DOHH2 (cell line): ENCODE data around the gene FOSB.

Experiments
- H3F3A ChIP-seq: fragments of 200-600 bp; sonication (generic), shearing (Covaris generic); 2 replicates; pipeline ENCODE4 v1.6.0; 2016; ENCODE audit warnings: antibody characterized with exemption, mild to moderate bottlenecking; ENCODE audit not compliant: control insufficient read depth, insufficient read depth
- H3K27ac ChIP-seq: fragments of 200-600 bp; sonication (generic); 2 replicates; pipeline ENCODE4 v1.5.1; 2014; ENCODE audit warnings: low read depth, mild to moderate bottlenecking, low read length, moderate library complexity
- H3K27me3 ChIP-seq: fragments of 200-600 bp; sonication (generic); 2 replicates; pipeline ENCODE4 v1.6.1; 2014; ENCODE audit warnings: mild to moderate bottlenecking, low read length, mixed read lengths; ENCODE audit not compliant: control insufficient read depth
- H3K36me3 ChIP-seq: fragments of 200-600 bp; sonication (generic); 2 replicates; pipeline ENCODE4 v1.6.1; 2014; ENCODE audit warnings: mild to moderate bottlenecking, low read length, moderate library complexity, mixed read lengths; ENCODE audit not compliant: control insufficient read depth
- H3K4me1 ChIP-seq: fragments of 200-600 bp; sonication (generic); 2 replicates; pipeline ENCODE4 v1.6.1; 2014; ENCODE audit warnings: mild to moderate bottlenecking, low read length, mixed read lengths; ENCODE audit not compliant: control insufficient read depth
- H3K4me2 ChIP-seq: fragments of 200-600 bp; sonication (generic); 2 replicates; pipeline ENCODE4 v1.6.0; 2014; ENCODE audit warnings: mild to moderate bottlenecking, low read length, moderate library complexity
- H3K4me3 ChIP-seq: fragments of 200-600 bp; sonication (generic); 2 replicates; pipeline ENCODE4 v1.5.1; 2014; ENCODE audit warnings: mild to moderate bottlenecking, low read length, mixed read lengths
- H3K79me2 ChIP-seq: fragments of 200-600 bp; sonication (generic); 2 replicates; pipeline ENCODE4 v1.6.1; 2014; ENCODE audit warnings: mild to moderate bottlenecking, low read length, mixed read lengths; ENCODE audit not compliant: control insufficient read depth
- H3K9me2 ChIP-seq: fragments of 200-600 bp; sonication (generic); replicated peaks from 2 replicates; pipeline ENCODE4 v1.6.1; 2014; ENCODE audit warnings: mild to moderate bottlenecking, low read length, mixed read lengths; ENCODE audit not compliant: control insufficient read depth
- H3K9me3 ChIP-seq: fragments of 200-600 bp; sonication (generic); 2 replicates; pipeline ENCODE4 v1.6.1; 2014; ENCODE audit warnings: antibody characterized with exemption, low read length, mixed read lengths; ENCODE audit not compliant: control insufficient read depth, insufficient read depth
- H4K20me1 ChIP-seq: fragments of 200-600 bp; sonication (generic); 2 replicates; pipeline ENCODE4 v1.6.0; 2014; ENCODE audit warnings: low read depth, mild to moderate bottlenecking, antibody characterized with exemption, low read length, moderate library complexity; ENCODE audit not compliant: control insufficient read depth, insufficient read depth
- EZH2phosphoT487 ChIP-seq: fragments of 200-600 bp; sonication (generic); IDR thresholded peaks from 2 replicates; pipeline ENCODE4 v1.6.1; 2017; ENCODE audit warnings: borderline replicate concordance, mild to moderate bottlenecking, antibody characterized with exemption, low read length, moderate library complexity, mixed read lengths
- TF ChIP-seq, protein P1 (sequence below): fragments of 200-600 bp; sonication (generic); IDR thresholded peaks from one replicate; pipeline ENCODE4 v1.5.1; 2014; ENCODE audit warnings: antibody characterized with exemption, mild to moderate bottlenecking, low read depth, low read length; ENCODE audit not compliant: poor library complexity, severe bottlenecking

Gene FOSB

DNA sequence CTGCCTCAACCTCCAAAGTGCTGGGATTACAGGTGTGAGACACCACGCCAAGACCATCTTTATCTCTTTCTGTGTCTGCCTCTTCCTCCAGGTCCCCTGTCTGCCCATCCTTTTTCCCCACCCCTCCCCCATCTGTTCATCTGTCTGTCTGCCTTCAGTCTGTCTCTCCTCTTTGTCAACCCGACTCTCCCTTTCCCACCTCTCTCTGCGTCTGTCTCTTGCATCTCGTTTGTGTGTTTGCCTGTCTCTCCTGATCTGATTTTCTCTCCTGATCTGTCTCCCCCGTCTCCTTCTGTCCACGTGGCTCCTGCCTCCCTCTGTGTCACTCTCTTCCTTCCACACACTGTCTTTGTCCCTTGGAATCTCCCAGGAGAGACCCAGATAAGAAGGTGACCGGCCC, 49.4 kb downstream of the FOSB start:
- H3K79me2 ChIP-seq, result peaks cover 39% of the 10 kb centered on the region
- H3K9me3 ChIP-seq, result no peaks in the 10 kb centered on the region
- peaks cover 27% of the 10 kb centered on the region for H3K36me3 ChIP-seq
- no peak overlapping the region for H3K27ac ChIP-seq
- H3K4me3 ChIP-seq, result no peak overlapping the region
- peaks cover 13% of the 10 kb centered on the region; the same call in 1 of the 2 replicates for H3F3A ChIP-seq
- TF ChIP-seq EZH2phosphoT487, result no peak
- TF ChIP-seq, protein P1, sequence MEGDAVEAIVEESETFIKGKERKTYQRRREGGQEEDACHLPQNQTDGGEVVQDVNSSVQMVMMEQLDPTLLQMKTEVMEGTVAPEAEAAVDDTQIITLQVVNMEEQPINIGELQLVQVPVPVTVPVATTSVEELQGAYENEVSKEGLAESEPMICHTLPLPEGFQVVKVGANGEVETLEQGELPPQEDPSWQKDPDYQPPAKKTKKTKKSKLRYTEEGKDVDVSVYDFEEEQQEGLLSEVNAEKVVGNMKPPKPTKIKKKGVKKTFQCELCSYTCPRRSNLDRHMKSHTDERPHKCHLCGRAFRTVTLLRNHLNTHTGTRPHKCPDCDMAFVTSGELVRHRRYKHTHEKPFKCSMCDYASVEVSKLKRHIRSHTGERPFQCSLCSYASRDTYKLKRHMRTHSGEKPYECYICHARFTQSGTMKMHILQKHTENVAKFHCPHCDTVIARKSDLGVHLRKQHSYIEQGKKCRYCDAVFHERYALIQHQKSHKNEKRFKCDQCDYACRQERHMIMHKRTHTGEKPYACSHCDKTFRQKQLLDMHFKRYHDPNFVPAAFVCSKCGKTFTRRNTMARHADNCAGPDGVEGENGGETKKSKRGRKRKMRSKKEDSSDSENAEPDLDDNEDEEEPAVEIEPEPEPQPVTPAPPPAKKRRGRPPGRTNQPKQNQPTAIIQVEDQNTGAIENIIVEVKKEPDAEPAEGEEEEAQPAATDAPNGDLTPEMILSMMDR, result no peak
- H3K27me3 ChIP-seq, result no peaks in the 10 kb centered on the region
- H4K20me1 ChIP-seq, result peaks cover 17% of the 10 kb centered on the region; the same call in 1 of the 2 replicates
- no peaks in the 10 kb centered on the region for H3K9me2 ChIP-seq
- H3K4me2 ChIP-seq, result no peak overlapping the region
- peaks cover 39% of the 10 kb centered on the region for H3K4me1 ChIP-seq

GRCh38 chr19:45517641-45518468, 50.1 kb downstream of the FOSB start:
- no peaks in the 10 kb centered on the region for H3K27me3 ChIP-seq
- no peak overlapping the region for H3K27ac ChIP-seq
- peaks cover 34% of the 10 kb centered on the region for H3K4me1 ChIP-seq
- peaks cover 35% of the 10 kb centered on the region for H3K79me2 ChIP-seq
- H3K4me2 ChIP-seq, result no peak overlapping the region
- H3K4me3 ChIP-seq, result no peak overlapping the region
- H3K9me3 ChIP-seq, result no peaks in the 10 kb centered on the region
- TF ChIP-seq EZH2phosphoT487, result no peak
- TF ChIP-seq, protein P1, result no peak
- H4K20me1 ChIP-seq, result peaks cover 17% of the 10 kb centered on the region; the same call in 1 of the 2 replicates
- peaks cover 27% of the 10 kb centered on the region for H3K36me3 ChIP-seq
- no peaks in the 10 kb centered on the region for H3K9me2 ChIP-seq
- H3F3A ChIP-seq, result peaks cover 12% of the 10 kb centered on the region; the same call in 1 of the 2 replicates

DNA sequence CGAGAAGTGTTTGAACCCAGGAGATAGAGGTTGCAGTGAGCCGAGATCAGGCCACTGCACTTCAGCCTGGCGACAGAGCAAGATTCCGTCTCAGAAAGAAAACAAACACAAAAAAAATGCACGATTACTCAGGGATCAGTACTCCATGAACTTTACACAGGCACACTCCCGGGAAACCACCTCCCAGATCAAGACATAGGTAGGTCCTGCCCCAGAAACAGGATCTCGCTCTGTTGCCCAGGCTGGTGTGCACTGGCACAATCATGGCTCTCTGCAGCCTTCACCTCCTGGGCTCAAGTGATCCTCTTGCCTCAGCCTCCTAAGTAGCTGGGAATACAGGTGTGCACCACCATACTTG, 50.7 kb downstream of the FOSB start:
- H3K4me1 ChIP-seq, result peaks cover 30% of the 10 kb centered on the region
- peaks cover 29% of the 10 kb centered on the region for H3K79me2 ChIP-seq
- H3K27me3 ChIP-seq, result no peaks in the 10 kb centered on the region
- H3K36me3 ChIP-seq, result peaks cover 29% of the 10 kb centered on the region
- no peaks in the 10 kb centered on the region for H3K9me3 ChIP-seq
- H3K9me2 ChIP-seq, result no peaks in the 10 kb centered on the region
- H3F3A ChIP-seq, result peaks cover 11% of the 10 kb centered on the region
- H3K4me2 ChIP-seq, result no peak overlapping the region
- H4K20me1 ChIP-seq, result peaks cover 17% of the 10 kb centered on the region; the same call in 1 of the 2 replicates
- TF ChIP-seq EZH2phosphoT487, result no peak
- TF ChIP-seq, protein P1, result no peak
- no peak overlapping the region for H3K4me3 ChIP-seq
- no peak overlapping the region for H3K27ac ChIP-seq
